ENCODE results near the gene MAPK10. TPM values are rescaled to one million over a fixed set of nuclear protein-coding genes. Genes with fewer than 3 reads are reported as not detected.
A peak's percentile ranks its signal among the peaks of the same experiment; 100 is the strongest.
"Not testable (repeated sequence)": the region's sequence is repeated elsewhere in the genome, so short reads cannot be mapped to it uniquely, and the experiment has no call there.

The MAPK10 gene
- total and polyA plus RNA-seq, 9 of the 15 experiments (the other 6 are each of a cell fraction or from before 2014, with no cell fraction given) = 0.10 to 0.53 (median 0.18) TPM; not detected in 4

GRCh38 chr4:86026720-86027119, 333.1 kb downstream of the MAPK10 start (continued):
- no peak for TF ChIP-seq ETS1 (conservative IDR thresholded peaks at IDR 0.05; ENCODE audit: control insufficient read depth, low read depth, low read length)

GRCh38 chr4:86021671-86022070, 338.2 kb downstream of the MAPK10 start:
- H3K9me3 ChIP-seq (replicated peaks; ENCODE audit: control insufficient read depth, insufficient read depth, low read depth, low read length); BruUV-seq (replicated peaks); intact Hi-C loops (cut with micrococcal nuclease); CTCF ChIA-PET (ENCODE audit: low intra/inter-chr PET ratio); H3K27me3 ChIP-seq (ENCODE audit: control insufficient read depth in 2 of 2, insufficient read depth in 2 of 2, low read length in 2 of 2); H3K4me2 ChIP-seq (ENCODE audit: insufficient read depth, low read length); H3K9ac ChIP-seq (ENCODE audit: insufficient read depth in 1 of 2, low read depth in 2 of 2, low read length in 2 of 2); H2AFZ ChIP-seq (ENCODE audit: low read depth, low read length); H4K20me1 ChIP-seq (replicated peaks; ENCODE audit: control insufficient read depth, insufficient read depth, low read length); H3K4me3 ChIP-seq; ATAC-seq; H3K36me3 ChIP-seq (ENCODE audit: control insufficient read depth, insufficient read depth, low read length); in situ Hi-C loops (cut with MboI); H3K9me1 ChIP-seq (ENCODE audit: control insufficient read depth, insufficient read depth, low read length); DNase-seq (ENCODE audit: extremely low read depth in 1 of 4, low spot score in 3 of 4); H3K27ac ChIP-seq (ENCODE audit: extremely low read depth, low read depth, low read length); H3K4me1 ChIP-seq (replicated peaks in 1 of 2; ENCODE audit: control insufficient read depth in 2 of 2, insufficient read depth in 2 of 2, low read length in 2 of 2); FAIRE-seq; H3K79me2 ChIP-seq (ENCODE audit: control insufficient read depth, insufficient read depth, low read length): not testable (repeated sequence)
- WGBS (ENCODE audit: insufficient coverage, low coverage, missing lambda C conversion rate) = 10% methylated on average over 10 of the region's 24 CpGs
- POLR2A ChIA-PET = interaction anchor here (0.6 kb wide), 1 partner anchor 119 kb away, joined by 3 read pairs; no protein-coding TSS in a partner anchor

- H3K9me1 ChIP-seq (ENCODE audit: control insufficient read depth, insufficient read depth, low read length) = no peaks in the 10 kb centered on the region
- intact Hi-C loops (cut with micrococcal nuclease) = no loop called here
- H4K20me1 ChIP-seq (replicated peaks; ENCODE audit: control insufficient read depth, insufficient read depth, low read length) = no peaks in the 10 kb centered on the region
- no peak overlapping the region for H3K9ac ChIP-seq (ENCODE audit: insufficient read depth in 1 of 2, low read depth in 2 of 2, low read length in 2 of 2)
- no peaks in the 10 kb centered on the region; a peak in 1 of 5 replicates for H3K27me3 ChIP-seq (ENCODE audit: control insufficient read depth in 2 of 2, insufficient read depth in 2 of 2, low read length in 2 of 2)
- TF ChIP-seq NFE2 (IDR thresholded peaks at IDR 0.05; ENCODE audit: low read depth) (0 out of 2 replicates have a peak, but pooled peaks have one; percentile 7), CEBPG (CRISPR knock-in tag; IDR thresholded peaks at IDR 0.05) (no peak), CEBPG (tag; conservative IDR thresholded peaks at IDR 0.05 in 1 of 2, IDR thresholded peaks at IDR 0.05 in 1 of 2) (peak in 1 of 2 experiments; percentile 45; a peak in 1 of 4 replicates), NR2C1 (IDR thresholded peaks at IDR 0.05) (no peak), NR2C1 (tag; IDR thresholded peaks at IDR 0.05) (no peak), NCOA1 (IDR thresholded peaks at IDR 0.05; ENCODE audit: low read depth) (no peak), HBP1 (CRISPR knock-in tag; IDR thresholded peaks at IDR 0.05) (no peak), TRIM28 (IDR thresholded peaks at IDR 0.05) (no peak), ZNF316 (IDR thresholded peaks at IDR 0.05) (0 out of 2 replicates have a peak, but pooled peaks have one; percentile 11), PHF8 (IDR thresholded peaks at IDR 0.05; ENCODE audit: borderline replicate concordance, low read length) (no peak)
- no peak overlapping the region for H3K27ac ChIP-seq (ENCODE audit: extremely low read depth, low read depth, low read length)
- ATAC-seq = no peak
- no peaks in the 10 kb centered on the region for H3K36me3 ChIP-seq (ENCODE audit: control insufficient read depth, insufficient read depth, low read length)
- no peak overlapping the region for H2AFZ ChIP-seq (ENCODE audit: low read depth, low read length)
- no peaks in the 10 kb centered on the region for H3K9me3 ChIP-seq (replicated peaks; ENCODE audit: control insufficient read depth, insufficient read depth, low read depth, low read length)
- H3K79me2 ChIP-seq (ENCODE audit: control insufficient read depth, insufficient read depth, low read length) = no peaks in the 10 kb centered on the region
- DNase-seq (ENCODE audit: extremely low read depth in 1 of 4, low spot score in 3 of 4) = no peak
- no peak overlapping the region for H3K4me3 ChIP-seq
- in situ Hi-C loops (cut with MboI) = no loop called here
- no TSS peak for BruUV-seq (replicated peaks)
- CTCF ChIA-PET (ENCODE audit: low intra/inter-chr PET ratio) = no interaction called here
- no peaks in the 10 kb centered on the region for H3K4me1 ChIP-seq (replicated peaks in 1 of 2; ENCODE audit: control insufficient read depth in 2 of 2, insufficient read depth in 2 of 2, low read length in 2 of 2)
- POLR2A ChIA-PET = no interaction called here
- no peak for FAIRE-seq
- no peak overlapping the region for H3K4me2 ChIP-seq (ENCODE audit: insufficient read depth, low read length)
These were observed 339.9 kb downstream of the MAPK10 start for GRCh38 chr4:86019906-86020305.
